ENCODE data around the gene SRSF5. TPM values are rescaled to one million over a fixed set of nuclear protein-coding genes. Genes with fewer than 3 reads are reported as not detected.

SRSF5 gene
- total and polyA plus RNA-seq, 2 donors (not counting 3 experiments of a cell fraction or from before 2014, with no cell fraction given), result 192 to 253 TPM

DNA sequence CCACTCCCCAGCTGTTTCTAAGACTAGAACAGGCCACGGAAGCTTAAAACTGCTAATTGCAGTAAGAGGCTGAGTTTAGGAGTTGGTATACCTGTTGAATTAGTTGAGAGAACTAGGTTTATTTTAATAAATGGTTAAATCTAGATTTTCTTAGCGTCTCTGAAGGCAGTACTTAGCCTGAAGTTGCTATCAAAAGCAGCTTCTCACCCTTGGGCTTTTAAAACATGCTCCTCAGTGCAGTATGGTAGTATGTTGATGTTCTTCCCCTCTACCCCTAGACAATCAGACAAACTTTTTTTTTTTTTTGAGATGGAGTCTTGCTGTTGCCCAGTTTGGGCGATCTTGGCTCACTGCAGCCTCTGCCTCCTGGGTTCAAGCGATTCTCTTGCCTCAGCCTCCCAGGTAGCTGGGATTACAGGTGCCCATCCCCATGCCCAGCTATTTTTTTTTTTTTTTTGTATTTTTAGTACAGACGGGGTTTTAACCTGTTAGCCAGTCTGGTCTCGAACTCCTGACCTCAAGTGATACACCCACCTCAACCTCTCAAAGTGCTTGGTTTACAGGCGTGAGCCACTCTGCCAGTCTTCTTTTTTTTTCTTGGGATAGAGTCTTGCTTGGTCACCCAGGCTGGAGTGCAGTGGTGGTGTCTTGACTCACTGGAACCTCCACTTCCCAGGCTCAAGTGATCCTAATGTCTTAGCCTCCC lies 6.8 kb downstream of the SRSF5 start:
- intact Hi-C loops (cut with micrococcal nuclease), result no loop called here
- Histone ChIP-seq H3K27ac (ENCODE audit: insufficient read depth, low read depth, low read length) (no peak overlapping the region), H3K36me3 (ENCODE audit: control insufficient read depth in 2 of 2, extremely low read depth in 1 of 2, insufficient read depth in 2 of 2, low read length in 2 of 2) (peaks cover 37 to 61% of the 10 kb centered on the region in 2 experiments), H3K9me1 (replicated peaks; ENCODE audit: control insufficient read depth, extremely low read depth, insufficient read depth, low read length) (no peaks in the 10 kb centered on the region), H3K4me3 (replicated peaks in 1 of 3; ENCODE audit: insufficient read depth in 1 of 3, low read depth in 1 of 3, low read length in 3 of 3) (no peak overlapping the region), H3K27me3 (ENCODE audit: control insufficient read depth in 2 of 2, insufficient read depth in 2 of 2, low read length in 2 of 2) (no peaks in the 10 kb centered on the region), H4K20me1 (replicated peaks; ENCODE audit: control insufficient read depth, extremely low read depth, insufficient read depth, low read length) (peaks cover 20% of the 10 kb centered on the region), H3K4me2 (ENCODE audit: insufficient read depth, low read length) (no peak overlapping the region), H3K4me1 (ENCODE audit: control insufficient read depth, extremely low read depth, insufficient read depth, low read length) (peaks cover 16% of the 10 kb centered on the region), H3K79me2 (ENCODE audit: control insufficient read depth, insufficient read depth, low read length) (peaks cover 34% of the 10 kb centered on the region), H3K9me3 (replicated peaks; ENCODE audit: control insufficient read depth, insufficient read depth, low read length) (no peaks in the 10 kb centered on the region), H3K9ac (replicated peaks; ENCODE audit: extremely low read depth, insufficient read depth, low read length) (no peak overlapping the region), H2AFZ (ENCODE audit: low read depth, low read length) (no peak overlapping the region)
- no peak for TF ChIP-seq FOS (IDR thresholded peaks at IDR 0.05; ENCODE audit: borderline replicate concordance, insufficient read depth, low read length)
- peak; percentile 20 for TF ChIP-seq POLR2AphosphoS5 (IDR thresholded peaks at IDR 0.05; ENCODE audit: insufficient read depth, low read depth, low read length)
- DNase-seq (ENCODE audit: low read depth, low spot score), result no peak
- dilution Hi-C loops (cut with MboI; ENCODE audit: extremely low pct_ligation_motif_present, low sequenced_read_pairs), result no loop called here
- POLR2A ChIA-PET, result interaction anchor here (0.7 to 1.8 kb wide), 2 partner anchors 43 to 163 kb away, joined by 5 to 7 read pairs; no protein-coding TSS in a partner anchor
- no peak for FAIRE-seq
- CTCF ChIA-PET, result interaction anchor here (0.7 to 1.6 kb wide), 3 partner anchors 43 to 313 kb away, joined by 3 to 15 read pairs (median 4); no protein-coding TSS in a partner anchor
- no TSS peak for BruUV-seq (replicated peaks)

DNA sequence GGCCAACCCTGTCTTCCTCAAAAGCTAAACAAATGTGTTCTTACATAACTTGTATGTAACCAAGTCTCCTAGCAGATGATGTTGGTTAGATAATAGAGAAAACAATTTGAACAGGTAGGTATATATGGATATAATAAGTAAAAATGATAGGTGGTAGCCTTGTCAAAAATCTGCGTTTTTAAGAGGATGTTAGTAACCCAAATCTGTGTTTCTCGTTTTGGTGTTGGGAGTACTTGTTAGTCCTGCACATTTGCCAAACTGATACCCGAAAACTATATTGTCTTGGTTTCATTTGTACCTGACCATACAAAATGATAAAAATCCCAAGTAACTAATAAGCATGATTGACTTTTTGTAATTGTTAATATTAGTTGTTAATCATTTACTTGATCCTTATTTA lies 8.1 kb downstream of the SRSF5 start:
- Histone ChIP-seq H3K4me2 (ENCODE audit: insufficient read depth, low read length) (no peak overlapping the region), H3K4me3 (replicated peaks in 1 of 3; ENCODE audit: insufficient read depth in 1 of 3, low read depth in 1 of 3, low read length in 3 of 3) (no peak overlapping the region), H2AFZ (ENCODE audit: low read depth, low read length) (no peak overlapping the region), H3K9me3 (replicated peaks; ENCODE audit: control insufficient read depth, insufficient read depth, low read length) (no peaks in the 10 kb centered on the region), H3K79me2 (ENCODE audit: control insufficient read depth, insufficient read depth, low read length) (peaks cover 22% of the 10 kb centered on the region), H3K27ac (ENCODE audit: insufficient read depth, low read depth, low read length) (no peak overlapping the region), H4K20me1 (replicated peaks; ENCODE audit: control insufficient read depth, extremely low read depth, insufficient read depth, low read length) (peaks cover 13% of the 10 kb centered on the region), H3K4me1 (ENCODE audit: control insufficient read depth, extremely low read depth, insufficient read depth, low read length) (peaks cover 3% of the 10 kb centered on the region), H3K27me3 (ENCODE audit: control insufficient read depth in 2 of 2, insufficient read depth in 2 of 2, low read length in 2 of 2) (no peaks in the 10 kb centered on the region), H3K36me3 (ENCODE audit: control insufficient read depth in 2 of 2, extremely low read depth in 1 of 2, insufficient read depth in 2 of 2, low read length in 2 of 2) (peaks cover 35 to 50% of the 10 kb centered on the region in 2 experiments), H3K9me1 (replicated peaks; ENCODE audit: control insufficient read depth, extremely low read depth, insufficient read depth, low read length) (no peaks in the 10 kb centered on the region), H3K9ac (replicated peaks; ENCODE audit: extremely low read depth, insufficient read depth, low read length) (no peak overlapping the region)
- dilution Hi-C loops (cut with MboI; ENCODE audit: extremely low pct_ligation_motif_present, low sequenced_read_pairs) (no loop called here), intact Hi-C loops (cut with micrococcal nuclease) (no loop called here)
- no peak for TF ChIP-seq POLR2AphosphoS5 (IDR thresholded peaks at IDR 0.05; ENCODE audit: insufficient read depth, low read depth, low read length)
- no peak for TF ChIP-seq FOS (IDR thresholded peaks at IDR 0.05; ENCODE audit: borderline replicate concordance, insufficient read depth, low read length)
- TF ChIP-seq EZH2 (IDR thresholded peaks at IDR 0.05; ENCODE audit: borderline replicate concordance, low read depth, low read length, severe bottlenecking), result no peak
- TF ChIP-seq JUN (IDR thresholded peaks at IDR 0.05; ENCODE audit: borderline replicate concordance, insufficient read depth, insufficient read length, low read depth), result no peak
- TF ChIP-seq GATA2 (IDR thresholded peaks at IDR 0.05; ENCODE audit: insufficient read depth, insufficient read length, low read depth, low read length), result no peak
- TF ChIP-seq, protein P1, sequence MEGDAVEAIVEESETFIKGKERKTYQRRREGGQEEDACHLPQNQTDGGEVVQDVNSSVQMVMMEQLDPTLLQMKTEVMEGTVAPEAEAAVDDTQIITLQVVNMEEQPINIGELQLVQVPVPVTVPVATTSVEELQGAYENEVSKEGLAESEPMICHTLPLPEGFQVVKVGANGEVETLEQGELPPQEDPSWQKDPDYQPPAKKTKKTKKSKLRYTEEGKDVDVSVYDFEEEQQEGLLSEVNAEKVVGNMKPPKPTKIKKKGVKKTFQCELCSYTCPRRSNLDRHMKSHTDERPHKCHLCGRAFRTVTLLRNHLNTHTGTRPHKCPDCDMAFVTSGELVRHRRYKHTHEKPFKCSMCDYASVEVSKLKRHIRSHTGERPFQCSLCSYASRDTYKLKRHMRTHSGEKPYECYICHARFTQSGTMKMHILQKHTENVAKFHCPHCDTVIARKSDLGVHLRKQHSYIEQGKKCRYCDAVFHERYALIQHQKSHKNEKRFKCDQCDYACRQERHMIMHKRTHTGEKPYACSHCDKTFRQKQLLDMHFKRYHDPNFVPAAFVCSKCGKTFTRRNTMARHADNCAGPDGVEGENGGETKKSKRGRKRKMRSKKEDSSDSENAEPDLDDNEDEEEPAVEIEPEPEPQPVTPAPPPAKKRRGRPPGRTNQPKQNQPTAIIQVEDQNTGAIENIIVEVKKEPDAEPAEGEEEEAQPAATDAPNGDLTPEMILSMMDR (IDR thresholded peaks at IDR 0.05; ENCODE audit: extremely low read depth in 1 of 2, insufficient read depth in 1 of 2, low read depth in 1 of 2, low read length in 2 of 2), result no peak
- TF ChIP-seq, protein P2, sequence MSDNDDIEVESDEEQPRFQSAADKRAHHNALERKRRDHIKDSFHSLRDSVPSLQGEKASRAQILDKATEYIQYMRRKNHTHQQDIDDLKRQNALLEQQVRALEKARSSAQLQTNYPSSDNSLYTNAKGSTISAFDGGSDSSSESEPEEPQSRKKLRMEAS (IDR thresholded peaks at IDR 0.05; ENCODE audit: insufficient read depth, insufficient read length), result no peak
- no peak for TF ChIP-seq POLR2A (IDR thresholded peaks at IDR 0.05; ENCODE audit: low read depth, low read length)
- TF ChIP-seq MYC (IDR thresholded peaks at IDR 0.05; ENCODE audit: low read depth, low read length), result no peak
- FAIRE-seq, result no peak
- ChIA-PET POLR2A (no interaction called here), CTCF (no interaction called here)
- no peak for DNase-seq (ENCODE audit: low read depth, low spot score)
- BruUV-seq (replicated peaks), result no TSS peak

All from endothelial cell of umbilical vein (primary cell).